Measurements from ENCODE around the gene GAS6.

Gene GAS6

DNA sequence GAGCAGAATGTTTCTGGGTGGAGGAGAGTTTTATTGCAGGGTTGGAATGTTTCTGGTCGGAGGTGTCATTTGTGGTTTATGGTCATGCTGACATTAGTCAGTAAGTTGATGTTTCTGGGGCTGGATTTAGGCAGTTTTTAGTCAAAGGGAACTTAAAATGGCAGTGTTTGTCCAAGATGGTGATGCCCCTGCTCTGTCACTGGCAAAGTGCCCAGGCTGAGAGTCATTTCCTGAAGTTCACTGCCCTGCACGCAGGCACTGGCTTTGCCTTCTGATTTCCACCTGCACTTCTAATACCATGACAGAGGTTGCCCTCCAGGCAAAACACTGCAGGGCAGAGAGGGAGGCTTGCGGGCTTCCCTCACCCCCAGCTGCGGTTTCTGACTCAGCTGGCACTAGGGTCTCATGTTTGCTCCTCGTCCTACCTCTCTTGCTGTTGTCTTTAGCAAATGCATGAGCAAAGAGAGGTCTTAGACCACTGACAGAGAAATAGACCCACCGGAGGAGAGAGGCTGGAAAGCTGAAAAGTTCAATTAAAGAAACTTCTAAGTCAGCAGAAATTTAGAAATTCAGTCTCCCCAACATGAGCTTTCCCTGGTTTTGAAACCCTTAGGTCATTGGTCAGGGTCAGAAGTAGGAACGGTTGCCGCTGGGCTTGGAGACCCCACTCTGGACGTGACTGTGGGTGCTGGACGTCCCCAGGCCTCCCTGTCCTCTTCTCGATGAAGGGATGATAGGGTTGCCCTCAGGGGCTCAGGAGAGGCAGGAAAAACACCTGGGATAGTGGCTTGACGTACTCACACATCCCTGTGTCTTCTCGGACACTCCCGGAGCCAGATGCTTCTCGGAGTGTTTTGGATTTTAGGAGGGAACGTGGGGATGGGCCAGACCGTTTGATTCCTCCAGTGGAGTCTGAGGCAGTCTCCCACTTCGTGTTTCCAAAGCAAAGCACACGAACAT lies 78.5 kb downstream of the GAS6 start:
- no peak for DNase-seq

DNA sequence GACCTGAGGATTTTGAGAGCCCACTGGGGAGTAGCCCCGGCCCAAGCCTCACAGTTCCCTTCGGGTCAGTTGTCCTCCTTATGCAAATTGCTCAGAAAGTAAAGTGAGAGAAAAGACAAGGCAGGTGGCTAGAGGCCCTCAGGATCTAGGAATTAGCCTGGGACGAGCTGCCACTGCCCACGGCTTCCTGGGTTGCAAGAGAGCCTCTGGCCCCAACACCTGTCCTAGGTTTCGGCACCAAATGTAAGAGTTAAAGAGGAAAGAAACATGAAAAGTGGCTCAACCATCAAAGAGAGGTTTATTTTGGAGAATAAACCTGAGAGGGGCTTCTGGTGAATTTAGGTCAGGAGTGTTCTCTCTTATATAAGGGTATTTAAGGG lies 79.2 kb downstream of the GAS6 start:
- DNase-seq = no peak

DNA sequence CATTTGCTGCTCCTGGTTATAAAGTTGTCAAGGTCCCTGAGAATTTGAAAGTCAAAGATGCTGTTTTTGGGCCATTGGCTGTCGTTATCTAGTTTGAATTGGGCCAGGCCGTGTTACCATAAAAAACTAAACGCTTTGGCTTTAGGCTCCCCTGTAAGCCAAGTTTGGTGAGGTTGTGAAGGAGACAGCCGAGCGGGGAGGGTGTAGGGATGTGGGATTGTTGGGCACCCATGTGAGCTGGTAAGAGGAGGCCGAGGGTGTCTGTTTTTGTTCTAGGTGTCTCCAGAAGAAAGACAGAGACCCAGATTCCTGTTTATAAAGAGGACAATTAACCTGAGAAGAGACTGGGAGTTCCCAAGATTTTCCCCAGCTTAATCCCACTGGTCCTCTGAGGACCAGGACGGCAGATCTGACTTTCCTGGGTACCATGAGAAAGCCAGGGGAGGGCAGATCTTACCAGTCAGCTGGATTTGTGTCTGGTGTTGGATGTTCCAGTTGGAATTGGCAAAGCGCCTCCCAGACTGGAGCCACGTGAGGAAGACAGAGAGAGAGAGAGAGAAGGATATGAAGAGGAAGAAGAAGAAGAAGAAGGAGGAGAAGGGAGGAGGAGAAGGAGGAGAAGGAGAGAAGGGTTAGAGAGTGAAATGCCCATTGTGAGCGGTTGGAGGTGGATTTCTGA lies 79.8 kb downstream of the GAS6 start:
- DNase-seq = no peak

DNA sequence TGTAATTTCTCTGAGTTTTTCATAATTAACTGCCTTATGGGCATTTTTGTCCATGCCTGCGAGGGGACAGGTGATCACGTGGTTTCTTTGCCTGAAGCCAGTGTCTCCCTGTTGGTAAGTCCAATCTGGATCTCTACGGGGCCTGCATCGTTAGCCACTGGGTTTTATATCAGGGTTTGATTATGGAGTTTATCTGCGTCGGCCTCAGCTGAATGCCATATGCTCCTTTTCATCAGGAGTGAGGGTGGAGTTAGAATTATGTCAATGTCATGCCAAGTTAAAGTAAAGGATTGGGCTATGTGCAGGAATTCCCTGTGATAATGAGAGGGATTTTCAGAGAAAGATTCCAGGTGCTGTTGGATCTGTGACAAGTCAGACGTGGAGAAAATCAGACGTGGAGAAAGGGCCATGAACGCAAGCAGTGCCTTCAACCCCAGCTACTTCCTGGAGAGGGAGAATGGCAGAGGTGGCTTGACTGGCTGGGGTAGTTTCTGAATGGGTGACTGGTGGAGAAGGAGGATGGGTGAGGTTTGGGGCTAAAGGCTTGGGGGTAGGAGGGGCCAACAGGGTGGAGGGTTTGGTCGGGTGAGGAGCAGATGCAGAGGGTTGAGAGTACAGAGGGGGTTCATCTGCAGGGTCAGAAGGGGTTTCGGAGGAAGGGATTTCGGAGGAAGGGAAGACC lies 80.5 kb downstream of the GAS6 start:
- DNase-seq = no peak

DNA sequence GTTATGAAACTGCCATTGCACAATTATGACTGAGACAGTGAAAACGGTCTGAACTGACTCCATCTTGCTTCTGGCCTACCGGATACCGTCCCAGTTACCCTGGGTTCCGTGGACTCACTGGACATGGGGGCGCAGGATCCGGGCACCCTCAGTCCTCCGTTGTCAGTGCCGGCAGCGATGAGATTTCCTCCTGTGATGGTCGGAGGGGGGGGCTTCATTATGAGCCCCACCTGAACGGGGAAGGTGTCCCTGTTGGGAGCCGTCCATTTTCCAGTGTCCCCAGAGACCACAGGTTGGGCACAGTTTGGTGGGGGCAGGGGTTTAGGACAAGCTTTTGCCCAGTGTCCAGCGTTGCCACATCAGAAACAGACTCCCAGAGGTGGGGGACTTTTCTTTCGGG lies 81.4 kb downstream of the GAS6 start:
- DNase-seq = no peak

DNA sequence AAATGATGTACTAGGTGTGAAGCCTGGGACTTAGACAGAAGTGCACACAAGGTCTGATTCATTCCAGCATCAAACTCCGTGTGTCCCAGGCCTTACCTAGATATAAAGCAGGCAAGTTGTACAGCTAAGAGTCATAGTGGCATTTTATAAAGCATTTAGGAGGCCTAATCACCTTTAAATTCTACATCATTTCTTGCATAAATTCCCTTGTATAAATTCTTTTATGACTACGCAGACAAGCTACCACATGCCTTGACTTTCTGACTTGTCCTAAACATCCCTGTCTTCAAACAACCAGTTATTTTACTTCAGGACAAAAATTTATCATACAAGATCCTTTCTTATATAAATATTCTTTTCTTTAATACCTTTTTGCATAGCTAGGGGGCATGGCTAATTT lies 82.3 kb downstream of the GAS6 start:
- no peak for DNase-seq

DNA sequence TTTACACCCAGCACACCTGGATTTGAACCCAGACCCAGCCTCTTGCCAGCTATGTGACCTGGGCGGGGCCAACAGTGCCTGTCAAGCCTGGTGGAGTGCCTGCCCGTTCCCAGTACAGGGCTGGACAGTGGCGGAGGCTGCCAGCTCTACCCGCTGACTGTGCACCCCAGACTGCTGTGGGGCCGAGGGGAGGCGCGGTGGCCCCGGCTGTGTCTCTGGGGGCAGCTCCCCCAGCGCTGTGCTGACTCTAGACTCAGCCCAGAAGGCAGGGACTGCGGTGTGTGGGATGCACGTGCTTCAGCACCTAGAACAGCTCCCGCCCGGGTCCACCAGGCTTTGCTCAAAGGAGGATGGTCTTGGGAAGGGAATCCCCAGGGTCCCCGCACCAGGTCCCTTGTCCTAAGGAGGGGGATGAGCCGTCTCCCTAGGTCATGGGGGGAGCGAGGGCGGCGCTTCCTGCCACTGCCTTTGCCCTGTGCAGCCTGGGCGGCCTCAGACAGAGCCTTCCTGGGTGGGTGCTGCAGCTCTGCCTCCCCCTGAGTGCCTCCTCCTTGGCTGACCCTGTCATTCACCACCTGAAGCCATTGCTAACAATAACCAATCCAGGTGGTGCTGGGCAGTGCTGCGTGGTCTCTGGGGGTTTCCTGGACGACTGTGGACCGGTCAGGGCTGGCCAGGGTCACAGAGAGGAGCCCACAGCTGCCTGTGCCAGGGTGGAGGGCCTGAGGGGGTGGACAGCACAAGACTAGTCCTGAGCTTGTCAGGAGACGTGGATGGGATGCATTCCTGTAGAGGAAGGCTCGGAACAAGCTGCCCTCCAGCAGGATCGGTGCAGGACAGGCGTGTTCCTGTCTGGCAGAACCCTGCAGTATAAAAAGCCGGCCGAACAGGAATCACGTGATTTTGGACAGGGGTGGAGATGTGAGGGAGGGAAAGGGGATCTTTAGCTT lies 86.3 kb downstream of the GAS6 start:
- DNase-seq = no peak

DNA sequence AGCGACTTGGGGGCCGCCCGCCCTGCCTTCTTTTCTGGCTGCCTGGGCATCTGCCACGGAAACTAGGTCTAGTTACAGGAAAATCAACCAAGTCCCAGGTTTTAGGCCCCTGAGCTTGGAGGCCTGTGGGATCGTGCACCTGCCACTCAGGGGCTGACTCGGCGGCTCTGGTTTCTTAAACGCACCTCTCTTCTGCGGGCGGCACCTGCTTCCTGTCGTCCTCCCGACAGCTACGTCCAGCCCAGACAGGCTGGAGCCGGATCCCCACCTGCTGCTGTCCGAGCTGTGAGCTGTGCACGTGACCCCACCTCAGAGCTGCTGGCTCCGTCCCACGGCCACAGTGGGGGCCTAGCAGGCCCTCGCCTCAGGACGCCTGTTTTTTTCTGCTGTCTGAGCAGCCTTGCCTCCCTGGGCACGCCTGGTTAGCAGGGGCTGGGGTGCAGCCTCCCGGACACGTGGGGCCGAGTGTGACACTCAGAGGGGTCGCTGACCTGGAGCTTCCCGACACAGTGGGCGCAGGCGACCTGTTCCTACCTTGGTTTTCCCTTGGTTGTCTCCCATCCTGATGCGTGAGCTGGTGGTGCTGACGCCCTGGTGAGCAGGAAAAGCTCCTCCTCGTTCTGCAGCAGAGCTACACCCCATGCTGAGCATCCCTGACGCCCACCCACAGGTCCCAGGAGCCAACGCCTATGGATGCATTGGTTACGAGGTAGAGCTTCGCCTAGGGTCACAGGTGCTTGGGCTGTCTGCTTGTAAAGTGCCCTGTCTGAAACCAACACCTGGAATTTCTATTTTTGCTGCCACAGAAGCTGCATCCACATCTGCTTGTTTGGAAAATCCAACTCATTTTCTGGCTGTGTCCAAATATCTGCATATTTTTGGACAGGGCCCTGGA lies 87.4 kb downstream of the GAS6 start:
- DNase-seq = no peak

DNA sequence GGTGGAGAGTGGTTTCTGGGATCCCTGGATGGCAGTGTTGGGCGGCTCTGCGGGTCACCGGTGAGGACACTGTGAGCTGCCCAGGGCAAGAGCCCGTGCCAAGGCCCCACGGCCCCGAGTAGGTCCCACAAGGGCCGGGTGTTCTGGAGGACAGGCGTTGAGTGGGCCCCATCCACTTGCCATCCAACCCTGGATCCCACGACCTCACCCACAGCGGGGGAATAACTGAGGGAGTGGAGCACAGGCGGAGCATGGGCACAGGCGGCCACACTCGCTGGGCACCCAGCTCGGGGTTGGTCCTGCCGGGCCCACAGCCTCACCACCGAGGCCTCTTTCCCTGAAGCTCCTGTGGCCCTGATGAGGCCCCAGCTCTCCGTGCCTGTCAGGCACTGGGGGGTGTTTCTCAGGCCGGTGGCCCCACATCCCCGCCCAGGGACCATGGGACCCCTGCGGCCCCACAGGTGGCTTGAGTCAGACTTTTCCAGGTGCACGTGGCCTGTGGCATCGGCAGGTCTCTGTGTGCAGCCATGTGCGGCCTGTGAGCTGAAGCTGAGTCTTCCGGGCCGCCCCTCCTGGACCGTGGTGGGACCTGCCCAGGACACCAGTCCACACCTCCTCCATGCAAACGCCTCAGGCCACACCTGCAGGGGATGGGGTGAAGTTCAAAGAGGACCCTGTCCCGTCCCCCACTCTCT lies 88.3 kb downstream of the GAS6 start:
- DNase-seq = no peak

DNA sequence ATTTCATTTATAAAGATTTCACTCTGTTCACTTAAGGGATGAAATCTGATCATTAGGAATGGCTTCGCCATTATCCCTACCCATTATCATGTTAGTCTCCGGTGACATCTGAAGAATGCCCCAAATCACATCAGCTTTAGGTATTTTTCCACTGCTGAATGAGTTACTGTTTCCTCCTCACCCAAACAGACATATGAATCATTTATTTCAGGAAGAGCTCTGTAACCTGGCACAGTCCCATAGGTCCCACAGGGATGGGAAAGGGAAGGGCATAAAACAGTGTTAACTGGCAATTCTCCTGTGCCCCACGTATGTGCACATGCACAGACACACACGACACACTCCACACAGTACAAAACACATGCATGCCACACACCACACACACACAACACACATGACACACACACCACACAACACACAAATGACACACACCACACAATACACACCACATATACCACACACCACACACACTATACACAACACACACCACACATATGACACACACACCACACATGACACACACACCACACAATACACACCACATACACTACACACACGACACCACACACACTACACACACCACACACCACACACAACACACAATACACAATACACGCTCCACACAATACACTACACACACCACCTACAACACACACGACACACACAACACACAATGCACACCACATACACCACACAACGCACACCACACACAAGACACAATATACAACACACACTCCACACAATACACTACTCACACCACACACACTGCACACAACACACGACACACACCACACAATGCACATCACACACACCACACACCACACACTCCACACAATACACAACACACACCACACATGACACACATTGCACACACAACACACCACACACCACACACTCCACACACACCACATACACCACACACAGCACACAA lies 89.4 kb downstream of the GAS6 start:
- DNase-seq = no peak

DNA sequence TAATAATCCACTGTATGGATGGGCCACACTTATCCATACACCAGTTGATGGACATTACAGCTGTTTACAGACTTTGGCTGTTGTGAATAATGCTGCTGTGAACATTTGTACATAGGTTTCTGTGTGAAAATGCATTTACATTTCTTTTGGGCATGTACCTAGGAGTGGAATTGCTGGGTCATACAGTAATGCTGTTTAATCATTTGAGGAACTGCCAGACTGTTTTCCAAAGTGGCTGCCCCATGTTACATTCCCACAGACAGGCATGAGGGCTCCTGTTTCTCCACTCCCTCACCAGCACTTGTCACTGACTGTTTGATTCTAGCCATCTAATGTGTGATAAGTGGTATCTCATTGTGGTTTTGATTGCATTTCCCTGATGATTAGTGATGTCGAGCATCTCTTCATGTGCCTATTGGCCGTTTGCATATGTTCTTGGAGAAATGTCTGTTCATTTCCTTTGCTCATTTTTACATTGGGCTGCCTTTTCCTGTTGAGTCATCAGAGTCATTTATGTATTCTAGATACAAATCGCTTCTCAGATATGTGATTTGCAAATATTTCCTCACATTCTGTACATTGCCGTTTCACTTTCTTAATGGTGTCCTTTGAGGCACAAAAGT lies 92.1 kb downstream of the GAS6 start:
- DNase-seq = no peak

DNA sequence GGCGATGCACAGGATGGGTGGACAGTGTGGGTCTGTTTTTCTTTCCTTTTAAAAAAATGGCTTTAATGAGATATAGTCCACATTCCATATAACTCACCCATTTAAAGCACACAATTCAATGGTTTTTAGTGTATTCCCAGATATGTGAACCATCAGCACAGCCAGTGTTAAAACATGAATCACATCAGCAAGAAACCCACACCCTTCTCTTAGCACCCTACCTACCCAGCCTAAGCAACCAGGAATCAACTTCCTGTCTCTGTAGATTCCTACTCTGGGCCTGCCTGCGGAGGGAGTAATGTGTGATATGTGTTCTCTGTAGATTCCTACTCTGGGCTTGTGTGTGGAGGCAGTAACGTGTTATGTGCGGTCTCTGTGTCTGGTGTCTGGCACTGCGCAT lies 92.9 kb downstream of the GAS6 start:
- DNase-seq = no peak

Data from stimulated activated naive CD4-positive, alpha-beta T cell treated with Interleukin-2 at 50 U/mL for 16 hours (primary cell).